GM23338 (cell line): ENCODE measurements around the gene MDGA2.

ENCODE experiments used
- EZH2 ChIP-seq: fragments of 200-600 bp; sonication (generic); IDR thresholded peaks from one replicate; pipeline ENCODE4 v1.8.0; 2017; ENCODE audit warnings: antibody characterized with exemption, mild to moderate bottlenecking, low read depth; ENCODE audit not compliant: unreplicated experiment
- EZH2phosphoT487 ChIP-seq: fragments of 200-600 bp; sonication (generic); IDR thresholded peaks from one replicate; pipeline ENCODE4 v1.8.1; 2018; ENCODE audit warnings: antibody characterized with exemption; ENCODE audit not compliant: unreplicated experiment
- JUNB ChIP-seq: IDR thresholded peaks from one replicate; pipeline ENCODE4 v1.6.1; 2016; ENCODE audit warnings: antibody characterized with exemption; ENCODE audit not compliant: unreplicated experiment
- NANOG ChIP-seq: IDR thresholded peaks from 2 replicates; pipeline ENCODE4 v1.6.1; 2016; ENCODE audit warnings: antibody characterized with exemption, borderline replicate concordance
- POLR2AphosphoS5 ChIP-seq: IDR thresholded peaks from 2 replicates; pipeline ENCODE4 v1.6.1; 2016; ENCODE audit warnings: antibody characterized with exemption, low read depth
- STAT1 ChIP-seq: IDR thresholded peaks from one replicate; pipeline ENCODE4 v1.6.1; 2016; ENCODE audit warnings: antibody characterized with exemption; ENCODE audit not compliant: unreplicated experiment
- ZNF114 ChIP-seq: fragments of 250-450 bp; sonication (Bioruptor Pico); IDR thresholded peaks from 2 replicates; pipeline ENCODE4 v1.5.0; 2020; ENCODE audit warnings: mild to moderate bottlenecking, moderate library complexity
- ZNF331 ChIP-seq: fragments of 250-450 bp; sonication (Bioruptor Pico); IDR thresholded peaks from 2 replicates; pipeline ENCODE4 v1.5.0; 2020; ENCODE audit warnings: low read depth, mild to moderate bottlenecking, moderate library complexity
- TF ChIP-seq, protein P1 (sequence below), 2 experiments: fragments of 200-600 bp in 1 of 2; sonication (generic) in 1 of 2; conservative IDR thresholded peaks; 2 replicates each; pipeline versions ENCODE4 v1.5.1 to v1.6.1; 2016 to 2017; ENCODE audit warnings: antibody characterized with exemption in 2 of 2, low read depth in 2 of 2, mild to moderate bottlenecking in 2 of 2, moderate library complexity in 1 of 2
- TF ChIP-seq, protein P2 (sequence below): IDR thresholded peaks from one replicate; pipeline ENCODE4 v1.6.1; 2018; ENCODE audit warnings: antibody characterized with exemption; ENCODE audit not compliant: unreplicated experiment
- TF ChIP-seq, protein P3 (sequence below): fragments of 250-450 bp; sonication (Bioruptor Pico); IDR thresholded peaks from 2 replicates; pipeline ENCODE4 v1.5.0; 2020; ENCODE audit warnings: mild to moderate bottlenecking, moderate library complexity

DNA sequence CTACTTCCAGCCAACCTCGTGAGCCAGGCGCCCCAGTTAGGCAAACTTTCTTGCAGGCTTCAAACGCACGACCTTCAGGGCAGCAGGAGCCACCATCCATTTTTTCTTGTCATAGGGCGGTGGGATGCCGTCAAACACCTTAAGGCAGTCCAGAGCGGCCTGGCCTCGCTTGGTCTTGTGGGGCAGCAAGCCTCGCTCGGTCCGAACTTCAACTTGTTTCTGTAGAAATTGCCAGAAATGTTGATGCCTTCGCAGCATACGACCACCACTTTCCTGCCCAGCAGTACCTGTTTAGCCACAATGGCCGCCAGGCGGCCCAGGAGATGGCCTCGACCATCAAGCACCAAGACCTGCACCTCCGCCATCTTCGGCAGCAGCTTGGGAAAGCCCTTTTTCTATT lies 474.7 kb downstream of the MDGA2 start:
- TF ChIP-seq, protein P1, sequence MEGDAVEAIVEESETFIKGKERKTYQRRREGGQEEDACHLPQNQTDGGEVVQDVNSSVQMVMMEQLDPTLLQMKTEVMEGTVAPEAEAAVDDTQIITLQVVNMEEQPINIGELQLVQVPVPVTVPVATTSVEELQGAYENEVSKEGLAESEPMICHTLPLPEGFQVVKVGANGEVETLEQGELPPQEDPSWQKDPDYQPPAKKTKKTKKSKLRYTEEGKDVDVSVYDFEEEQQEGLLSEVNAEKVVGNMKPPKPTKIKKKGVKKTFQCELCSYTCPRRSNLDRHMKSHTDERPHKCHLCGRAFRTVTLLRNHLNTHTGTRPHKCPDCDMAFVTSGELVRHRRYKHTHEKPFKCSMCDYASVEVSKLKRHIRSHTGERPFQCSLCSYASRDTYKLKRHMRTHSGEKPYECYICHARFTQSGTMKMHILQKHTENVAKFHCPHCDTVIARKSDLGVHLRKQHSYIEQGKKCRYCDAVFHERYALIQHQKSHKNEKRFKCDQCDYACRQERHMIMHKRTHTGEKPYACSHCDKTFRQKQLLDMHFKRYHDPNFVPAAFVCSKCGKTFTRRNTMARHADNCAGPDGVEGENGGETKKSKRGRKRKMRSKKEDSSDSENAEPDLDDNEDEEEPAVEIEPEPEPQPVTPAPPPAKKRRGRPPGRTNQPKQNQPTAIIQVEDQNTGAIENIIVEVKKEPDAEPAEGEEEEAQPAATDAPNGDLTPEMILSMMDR (conservative IDR thresholded peaks at IDR 0.05; ENCODE audit: low read depth in 2 of 2) = no peak
- TF ChIP-seq EZH2 (no peak), JUNB (no peak), POLR2AphosphoS5 (no peak), EZH2phosphoT487 (no peak), STAT1 (no peak), ZNF114 (CRISPR knock-in tag) (no peak), ZNF331 (CRISPR knock-in tag) (no peak), NANOG (no peak)
- TF ChIP-seq, protein P2, sequence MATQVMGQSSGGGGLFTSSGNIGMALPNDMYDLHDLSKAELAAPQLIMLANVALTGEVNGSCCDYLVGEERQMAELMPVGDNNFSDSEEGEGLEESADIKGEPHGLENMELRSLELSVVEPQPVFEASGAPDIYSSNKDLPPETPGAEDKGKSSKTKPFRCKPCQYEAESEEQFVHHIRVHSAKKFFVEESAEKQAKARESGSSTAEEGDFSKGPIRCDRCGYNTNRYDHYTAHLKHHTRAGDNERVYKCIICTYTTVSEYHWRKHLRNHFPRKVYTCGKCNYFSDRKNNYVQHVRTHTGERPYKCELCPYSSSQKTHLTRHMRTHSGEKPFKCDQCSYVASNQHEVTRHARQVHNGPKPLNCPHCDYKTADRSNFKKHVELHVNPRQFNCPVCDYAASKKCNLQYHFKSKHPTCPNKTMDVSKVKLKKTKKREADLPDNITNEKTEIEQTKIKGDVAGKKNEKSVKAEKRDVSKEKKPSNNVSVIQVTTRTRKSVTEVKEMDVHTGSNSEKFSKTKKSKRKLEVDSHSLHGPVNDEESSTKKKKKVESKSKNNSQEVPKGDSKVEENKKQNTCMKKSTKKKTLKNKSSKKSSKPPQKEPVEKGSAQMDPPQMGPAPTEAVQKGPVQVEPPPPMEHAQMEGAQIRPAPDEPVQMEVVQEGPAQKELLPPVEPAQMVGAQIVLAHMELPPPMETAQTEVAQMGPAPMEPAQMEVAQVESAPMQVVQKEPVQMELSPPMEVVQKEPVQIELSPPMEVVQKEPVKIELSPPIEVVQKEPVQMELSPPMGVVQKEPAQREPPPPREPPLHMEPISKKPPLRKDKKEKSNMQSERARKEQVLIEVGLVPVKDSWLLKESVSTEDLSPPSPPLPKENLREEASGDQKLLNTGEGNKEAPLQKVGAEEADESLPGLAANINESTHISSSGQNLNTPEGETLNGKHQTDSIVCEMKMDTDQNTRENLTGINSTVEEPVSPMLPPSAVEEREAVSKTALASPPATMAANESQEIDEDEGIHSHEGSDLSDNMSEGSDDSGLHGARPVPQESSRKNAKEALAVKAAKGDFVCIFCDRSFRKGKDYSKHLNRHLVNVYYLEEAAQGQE = no peak
- TF ChIP-seq, protein P3, sequence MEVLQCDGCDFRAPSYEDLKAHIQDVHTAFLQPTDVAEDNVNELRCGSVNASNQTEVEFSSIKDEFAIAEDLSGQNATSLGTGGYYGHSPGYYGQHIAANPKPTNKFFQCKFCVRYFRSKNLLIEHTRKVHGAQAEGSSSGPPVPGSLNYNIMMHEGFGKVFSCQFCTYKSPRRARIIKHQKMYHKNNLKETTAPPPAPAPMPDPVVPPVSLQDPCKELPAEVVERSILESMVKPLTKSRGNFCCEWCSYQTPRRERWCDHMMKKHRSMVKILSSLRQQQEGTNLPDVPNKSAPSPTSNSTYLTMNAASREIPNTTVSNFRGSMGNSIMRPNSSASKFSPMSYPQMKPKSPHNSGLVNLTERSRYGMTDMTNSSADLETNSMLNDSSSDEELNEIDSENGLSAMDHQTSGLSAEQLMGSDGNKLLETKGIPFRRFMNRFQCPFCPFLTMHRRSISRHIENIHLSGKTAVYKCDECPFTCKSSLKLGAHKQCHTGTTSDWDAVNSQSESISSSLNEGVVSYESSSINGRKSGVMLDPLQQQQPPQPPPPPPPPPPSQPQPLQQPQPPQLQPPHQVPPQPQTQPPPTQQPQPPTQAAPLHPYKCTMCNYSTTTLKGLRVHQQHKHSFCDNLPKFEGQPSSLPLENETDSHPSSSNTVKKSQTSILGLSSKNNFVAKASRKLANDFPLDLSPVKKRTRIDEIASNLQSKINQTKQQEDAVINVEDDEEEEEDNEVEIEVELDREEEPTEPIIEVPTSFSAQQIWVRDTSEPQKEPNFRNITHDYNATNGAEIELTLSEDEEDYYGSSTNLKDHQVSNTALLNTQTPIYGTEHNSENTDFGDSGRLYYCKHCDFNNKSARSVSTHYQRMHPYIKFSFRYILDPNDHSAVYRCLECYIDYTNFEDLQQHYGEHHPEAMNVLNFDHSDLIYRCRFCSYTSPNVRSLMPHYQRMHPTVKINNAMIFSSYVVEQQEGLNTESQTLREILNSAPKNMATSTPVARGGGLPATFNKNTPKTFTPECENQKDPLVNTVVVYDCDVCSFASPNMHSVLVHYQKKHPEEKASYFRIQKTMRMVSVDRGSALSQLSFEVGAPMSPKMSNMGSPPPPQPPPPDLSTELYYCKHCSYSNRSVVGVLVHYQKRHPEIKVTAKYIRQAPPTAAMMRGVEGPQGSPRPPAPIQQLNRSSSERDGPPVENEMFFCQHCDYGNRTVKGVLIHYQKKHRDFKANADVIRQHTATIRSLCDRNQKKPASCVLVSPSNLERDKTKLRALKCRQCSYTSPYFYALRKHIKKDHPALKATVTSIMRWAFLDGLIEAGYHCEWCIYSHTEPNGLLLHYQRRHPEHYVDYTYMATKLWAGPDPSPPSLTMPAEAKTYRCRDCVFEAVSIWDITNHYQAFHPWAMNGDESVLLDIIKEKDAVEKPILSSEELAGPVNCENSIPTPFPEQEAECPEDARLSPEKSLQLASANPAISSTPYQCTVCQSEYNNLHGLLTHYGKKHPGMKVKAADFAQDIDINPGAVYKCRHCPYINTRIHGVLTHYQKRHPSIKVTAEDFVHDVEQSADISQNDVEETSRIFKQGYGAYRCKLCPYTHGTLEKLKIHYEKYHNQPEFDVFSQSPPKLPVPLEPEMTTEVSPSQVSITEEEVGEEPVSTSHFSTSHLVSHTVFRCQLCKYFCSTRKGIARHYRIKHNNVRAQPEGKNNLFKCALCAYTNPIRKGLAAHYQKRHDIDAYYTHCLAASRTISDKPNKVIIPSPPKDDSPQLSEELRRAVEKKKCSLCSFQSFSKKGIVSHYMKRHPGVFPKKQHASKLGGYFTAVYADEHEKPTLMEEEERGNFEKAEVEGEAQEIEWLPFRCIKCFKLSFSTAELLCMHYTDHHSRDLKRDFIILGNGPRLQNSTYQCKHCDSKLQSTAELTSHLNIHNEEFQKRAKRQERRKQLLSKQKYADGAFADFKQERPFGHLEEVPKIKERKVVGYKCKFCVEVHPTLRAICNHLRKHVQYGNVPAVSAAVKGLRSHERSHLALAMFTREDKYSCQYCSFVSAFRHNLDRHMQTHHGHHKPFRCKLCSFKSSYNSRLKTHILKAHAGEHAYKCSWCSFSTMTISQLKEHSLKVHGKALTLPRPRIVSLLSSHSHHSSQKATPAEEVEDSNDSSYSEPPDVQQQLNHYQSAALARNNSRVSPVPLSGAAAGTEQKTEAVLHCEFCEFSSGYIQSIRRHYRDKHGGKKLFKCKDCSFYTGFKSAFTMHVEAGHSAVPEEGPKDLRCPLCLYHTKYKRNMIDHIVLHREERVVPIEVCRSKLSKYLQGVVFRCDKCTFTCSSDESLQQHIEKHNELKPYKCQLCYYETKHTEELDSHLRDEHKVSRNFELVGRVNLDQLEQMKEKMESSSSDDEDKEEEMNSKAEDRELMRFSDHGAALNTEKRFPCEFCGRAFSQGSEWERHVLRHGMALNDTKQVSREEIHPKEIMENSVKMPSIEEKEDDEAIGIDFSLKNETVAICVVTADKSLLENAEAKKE (CRISPR knock-in tag) = no peak
